ENCODE results near the gene ARID1B.

Gene ARID1B

GRCh38 chr6:157226026-157226625, 448.9 kb downstream of the ARID1B start:
- peaks cover 3% of the 10 kb centered on the region; the same call in 1 of the 2 replicates for H3K4me1 ChIP-seq (ENCODE audit: insufficient read depth, low read length)
- no peaks in the 10 kb centered on the region for H3K36me3 ChIP-seq (ENCODE audit: insufficient read depth, low read length)
- no peak overlapping the region for H3K9ac ChIP-seq (ENCODE audit: low read depth, low read length)

GRCh38 chr6:157226761-157227160, 449.6 kb downstream of the ARID1B start:
- Histone ChIP-seq H3K36me3 (ENCODE audit: insufficient read depth, low read length) (no peaks in the 10 kb centered on the region), H3K9me3 (ENCODE audit: control insufficient read depth, insufficient read depth, low read length) (no peaks in the 10 kb centered on the region), H3K9ac (ENCODE audit: low read depth, low read length) (no peak overlapping the region), H3K4me1 (ENCODE audit: insufficient read depth, low read length) (peaks cover 3% of the 10 kb centered on the region; the same call in 1 of the 2 replicates)

More at GRCh38 chr6:157226026-157226625, 448.9 kb downstream of the ARID1B start:
- no peaks in the 10 kb centered on the region for H3K9me3 ChIP-seq (ENCODE audit: control insufficient read depth, insufficient read depth, low read length)

- H3K9ac ChIP-seq (ENCODE audit: low read depth, low read length) = no peak overlapping the region
- peaks cover 3% of the 10 kb centered on the region; the same call in 1 of the 2 replicates for H3K4me1 ChIP-seq (ENCODE audit: insufficient read depth, low read length)
- H3K36me3 ChIP-seq (ENCODE audit: insufficient read depth, low read length) = no peaks in the 10 kb centered on the region
- H3K9me3 ChIP-seq (ENCODE audit: control insufficient read depth, insufficient read depth, low read length) = no peaks in the 10 kb centered on the region
These were observed 450.3 kb downstream of the ARID1B start for GRCh38 chr6:157227202-157228166.

GRCh38 chr6:157228426-157229131, 451.4 kb downstream of the ARID1B start:
- no peaks in the 10 kb centered on the region for H3K9me3 ChIP-seq (ENCODE audit: control insufficient read depth, insufficient read depth, low read length)
- H3K36me3 ChIP-seq (ENCODE audit: insufficient read depth, low read length) = no peaks in the 10 kb centered on the region
- peaks cover 3% of the 10 kb centered on the region; the same call in 1 of the 2 replicates for H3K4me1 ChIP-seq (ENCODE audit: insufficient read depth, low read length)
- no peak overlapping the region for H3K9ac ChIP-seq (ENCODE audit: low read depth, low read length)

- Histone ChIP-seq H3K9me3 (ENCODE audit: control insufficient read depth, insufficient read depth, low read length) (no peaks in the 10 kb centered on the region), H3K4me1 (ENCODE audit: insufficient read depth, low read length) (peaks cover 3% of the 10 kb centered on the region; the same call in 1 of the 2 replicates), H3K36me3 (ENCODE audit: insufficient read depth, low read length) (no peaks in the 10 kb centered on the region), H3K9ac (ENCODE audit: low read depth, low read length) (no peak overlapping the region)
These were observed 452.0 kb downstream of the ARID1B start for GRCh38 chr6:157229132-157229618.

GRCh38 chr6:157229713-157230112, 452.5 kb downstream of the ARID1B start:
- Histone ChIP-seq H3K9me3 (ENCODE audit: control insufficient read depth, insufficient read depth, low read length) (no peaks in the 10 kb centered on the region), H3K4me1 (ENCODE audit: insufficient read depth, low read length) (peaks cover 3% of the 10 kb centered on the region; the same call in 1 of the 2 replicates), H3K36me3 (ENCODE audit: insufficient read depth, low read length) (no peaks in the 10 kb centered on the region), H3K9ac (ENCODE audit: low read depth, low read length) (no peak overlapping the region)

- Histone ChIP-seq H3K4me1 (ENCODE audit: insufficient read depth, low read length) (peaks cover 3% of the 10 kb centered on the region; the same call in 1 of the 2 replicates), H3K36me3 (ENCODE audit: insufficient read depth, low read length) (no peaks in the 10 kb centered on the region), H3K9ac (ENCODE audit: low read depth, low read length) (no peak overlapping the region), H3K9me3 (ENCODE audit: control insufficient read depth, insufficient read depth, low read length) (no peaks in the 10 kb centered on the region)
These were observed 453.7 kb downstream of the ARID1B start for GRCh38 chr6:157230910-157231309.

GRCh38 chr6:157232161-157232895, 455.1 kb downstream of the ARID1B start:
- Histone ChIP-seq H3K9me3 (ENCODE audit: control insufficient read depth, insufficient read depth, low read length) (no peaks in the 10 kb centered on the region), H3K9ac (ENCODE audit: low read depth, low read length) (no peak overlapping the region), H3K36me3 (ENCODE audit: insufficient read depth, low read length) (no peaks in the 10 kb centered on the region), H3K4me1 (ENCODE audit: insufficient read depth, low read length) (peaks cover 3% of the 10 kb centered on the region; the same call in 1 of the 2 replicates)

- no peak overlapping the region for H3K9ac ChIP-seq (ENCODE audit: low read depth, low read length)
- H3K36me3 ChIP-seq (ENCODE audit: insufficient read depth, low read length) = no peaks in the 10 kb centered on the region
- H3K9me3 ChIP-seq (ENCODE audit: control insufficient read depth, insufficient read depth, low read length) = no peaks in the 10 kb centered on the region
- H3K4me1 ChIP-seq (ENCODE audit: insufficient read depth, low read length) = no peaks in the 10 kb centered on the region; the same call in 1 of the 2 replicates
These were observed 456.0 kb downstream of the ARID1B start for GRCh38 chr6:157233156-157233555.

- H3K36me3 ChIP-seq (ENCODE audit: insufficient read depth, low read length) = no peaks in the 10 kb centered on the region
- no peaks in the 10 kb centered on the region for H3K9me3 ChIP-seq (ENCODE audit: control insufficient read depth, insufficient read depth, low read length)
- no peaks in the 10 kb centered on the region; the same call in 1 of the 2 replicates for H3K4me1 ChIP-seq (ENCODE audit: insufficient read depth, low read length)
- no peak overlapping the region for H3K9ac ChIP-seq (ENCODE audit: low read depth, low read length)
These were observed 456.5 kb downstream of the ARID1B start for GRCh38 chr6:157233686-157234085.

GRCh38 chr6:157235600-157236039, 458.4 kb downstream of the ARID1B start:
- no peaks in the 10 kb centered on the region for H3K9me3 ChIP-seq (ENCODE audit: control insufficient read depth, insufficient read depth, low read length)
- no peaks in the 10 kb centered on the region for H3K36me3 ChIP-seq (ENCODE audit: insufficient read depth, low read length)
- H3K9ac ChIP-seq (ENCODE audit: low read depth, low read length) = peak overlapping the region; percentile 72; the same call in 1 of the 2 replicates
- peaks cover 13% of the 10 kb centered on the region for H3K4me1 ChIP-seq (ENCODE audit: insufficient read depth, low read length)

- Histone ChIP-seq H3K36me3 (ENCODE audit: insufficient read depth, low read length) (no peaks in the 10 kb centered on the region), H3K9me3 (ENCODE audit: control insufficient read depth, insufficient read depth, low read length) (no peaks in the 10 kb centered on the region), H3K4me1 (ENCODE audit: insufficient read depth, low read length) (peaks cover 14% of the 10 kb centered on the region), H3K9ac (ENCODE audit: low read depth, low read length) (peak overlapping the region; percentile 72; the same call in 1 of the 2 replicates)
These were observed 459.0 kb downstream of the ARID1B start for GRCh38 chr6:157236040-157236725.

- peaks cover 14% of the 10 kb centered on the region for H3K4me1 ChIP-seq (ENCODE audit: insufficient read depth, low read length)
- no peaks in the 10 kb centered on the region for H3K36me3 ChIP-seq (ENCODE audit: insufficient read depth, low read length)
- H3K9ac ChIP-seq (ENCODE audit: low read depth, low read length) = no peak overlapping the region
- no peaks in the 10 kb centered on the region for H3K9me3 ChIP-seq (ENCODE audit: control insufficient read depth, insufficient read depth, low read length)
These were observed 461.2 kb downstream of the ARID1B start for GRCh38 chr6:157238346-157238745.
